Progenitor cell of endocrine pancreas (in vitro differentiated cells): Measurements from ENCODE around the gene CRYBA1. TPM values are rescaled to one million over a fixed set of nuclear protein-coding genes. Genes with fewer than 3 reads are reported as not detected.

Experiments used
- DNase-seq: peaks from one replicate; pipeline ENCODE4 v3.0.0; 2021; ENCODE audit warnings: low spot score; ENCODE audit not compliant: unreplicated experiment
- H3K27ac Mint-ChIP-seq: 2 replicates; pipeline ENCODE4 v1.8.0; 2021; ENCODE audit warnings: mild to moderate bottlenecking, moderate library complexity, mixed read lengths
- H3K27me3 Mint-ChIP-seq: 2 replicates; pipeline ENCODE4 v1.8.0; 2021; ENCODE audit warnings: mixed read lengths
- H3K36me3 Mint-ChIP-seq: 2 replicates; pipeline ENCODE4 v1.8.0; 2022; ENCODE audit warnings: mixed read lengths; ENCODE audit not compliant: insufficient read depth
- H3K4me1 Mint-ChIP-seq: 2 replicates; pipeline ENCODE4 v1.8.0; 2021; ENCODE audit warnings: low read depth, mixed read lengths
- H3K4me3 Mint-ChIP-seq: 2 replicates; pipeline ENCODE4 v1.8.0; 2021; ENCODE audit warnings: low read depth, mild to moderate bottlenecking, moderate library complexity, mixed read lengths
- H3K9me3 Mint-ChIP-seq: 2 replicates; pipeline ENCODE4 v1.8.0; 2021; ENCODE audit warnings: low read depth, mixed read lengths
- total RNA-seq: library from RNA; stranded (reverse); gene quantifications from 2 replicates; pipeline ENCODE4 v1.2.1, GENCODE V29; 2021
- TF ChIP-seq, protein P1 (sequence below): fragments of 200-600 bp; sonication (generic); IDR thresholded peaks from one replicate; pipeline ENCODE4 v1.5.0; 2021; ENCODE audit warnings: antibody characterized with exemption, mild to moderate bottlenecking; ENCODE audit not compliant: unreplicated experiment

Gene CRYBA1
- total RNA-seq, 1 donor from 2014 or later, result not detected

DNA sequence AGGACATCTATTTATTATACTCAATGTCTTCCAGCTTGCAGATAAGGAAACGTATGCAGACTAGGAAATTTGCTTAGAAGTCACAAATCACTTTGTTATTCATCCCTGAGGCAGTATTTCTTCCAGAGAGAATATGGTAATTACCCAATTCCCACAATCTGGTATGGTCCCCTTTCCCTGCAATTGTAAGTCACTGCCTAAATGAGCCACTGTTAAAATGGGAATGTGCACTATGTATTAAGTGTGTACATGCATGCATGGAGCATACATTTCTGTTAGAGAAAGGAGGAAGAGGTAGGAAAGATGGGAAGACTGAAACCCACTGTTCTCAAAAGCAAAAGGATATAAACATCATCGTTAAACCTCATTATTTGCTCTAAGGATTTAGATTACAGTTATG lies 37.3 kb downstream of the CRYBA1 start:
- Mint-ChIP-seq H3K27ac (no peak overlapping the region), H3K27me3 (no peaks in the 10 kb centered on the region), H3K36me3 (peaks cover 42% of the 10 kb centered on the region), H3K4me3 (no peak overlapping the region), H3K4me1 (peaks cover 6% of the 10 kb centered on the region), H3K9me3 (no peaks in the 10 kb centered on the region)
- TF ChIP-seq, protein P1, sequence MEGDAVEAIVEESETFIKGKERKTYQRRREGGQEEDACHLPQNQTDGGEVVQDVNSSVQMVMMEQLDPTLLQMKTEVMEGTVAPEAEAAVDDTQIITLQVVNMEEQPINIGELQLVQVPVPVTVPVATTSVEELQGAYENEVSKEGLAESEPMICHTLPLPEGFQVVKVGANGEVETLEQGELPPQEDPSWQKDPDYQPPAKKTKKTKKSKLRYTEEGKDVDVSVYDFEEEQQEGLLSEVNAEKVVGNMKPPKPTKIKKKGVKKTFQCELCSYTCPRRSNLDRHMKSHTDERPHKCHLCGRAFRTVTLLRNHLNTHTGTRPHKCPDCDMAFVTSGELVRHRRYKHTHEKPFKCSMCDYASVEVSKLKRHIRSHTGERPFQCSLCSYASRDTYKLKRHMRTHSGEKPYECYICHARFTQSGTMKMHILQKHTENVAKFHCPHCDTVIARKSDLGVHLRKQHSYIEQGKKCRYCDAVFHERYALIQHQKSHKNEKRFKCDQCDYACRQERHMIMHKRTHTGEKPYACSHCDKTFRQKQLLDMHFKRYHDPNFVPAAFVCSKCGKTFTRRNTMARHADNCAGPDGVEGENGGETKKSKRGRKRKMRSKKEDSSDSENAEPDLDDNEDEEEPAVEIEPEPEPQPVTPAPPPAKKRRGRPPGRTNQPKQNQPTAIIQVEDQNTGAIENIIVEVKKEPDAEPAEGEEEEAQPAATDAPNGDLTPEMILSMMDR, result no peak
- no peak for DNase-seq

DNA sequence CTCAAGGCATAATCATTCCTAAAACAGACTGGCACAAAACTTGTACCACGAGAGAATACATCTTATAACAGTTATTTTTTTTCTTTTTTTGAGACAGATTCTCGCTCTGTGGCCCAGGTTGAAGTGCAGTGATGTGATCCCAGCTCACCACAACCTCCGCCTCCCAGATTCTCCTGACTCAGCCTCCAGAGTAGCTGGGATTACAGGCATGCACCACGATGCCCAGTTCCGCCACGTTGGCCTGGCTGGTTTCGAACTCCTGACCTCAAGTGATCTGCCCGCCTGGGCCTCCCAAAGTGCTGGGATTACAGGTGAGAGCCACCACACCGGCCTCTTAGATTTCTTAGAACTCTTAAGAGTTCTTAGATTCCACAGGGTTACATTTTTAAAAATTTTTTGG lies 43.2 kb downstream of the CRYBA1 start:
- H3K27me3 Mint-ChIP-seq, result no peaks in the 10 kb centered on the region
- DNase-seq, result no peak
- H3K4me1 Mint-ChIP-seq, result peaks cover 26% of the 10 kb centered on the region
- no peaks in the 10 kb centered on the region for H3K9me3 Mint-ChIP-seq
- H3K27ac Mint-ChIP-seq, result peak overlapping the region; percentile 67
- H3K4me3 Mint-ChIP-seq, result peak overlapping the region; percentile 19
- H3K36me3 Mint-ChIP-seq, result peaks cover 17% of the 10 kb centered on the region
- TF ChIP-seq, protein P1, result no peak

DNA sequence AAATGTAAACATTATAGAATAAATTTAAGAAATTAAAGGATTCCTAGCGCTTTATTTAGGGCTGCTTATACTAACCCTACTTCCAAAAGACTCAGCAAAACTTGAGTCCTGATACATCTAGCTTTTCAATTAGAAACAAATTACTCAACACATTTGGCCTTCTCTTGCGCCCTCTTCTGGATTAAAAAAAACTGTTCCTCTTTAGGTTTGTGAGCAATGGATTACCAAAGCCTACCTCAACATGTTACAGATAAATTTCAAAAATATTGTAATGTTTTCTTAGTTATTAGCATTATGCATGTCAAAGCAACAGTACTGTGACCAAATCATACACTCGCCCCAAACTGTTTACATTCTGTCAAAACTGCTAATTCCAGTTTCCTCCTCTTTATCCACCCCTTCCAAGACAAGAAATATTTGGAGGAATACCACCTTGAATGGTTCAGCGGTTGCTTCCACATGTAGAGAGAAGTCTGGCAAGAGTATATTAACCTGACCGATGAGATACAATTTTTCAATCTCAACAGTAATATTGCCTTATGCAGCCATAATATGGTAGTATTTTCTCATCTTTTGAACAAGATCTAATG lies 44.6 kb downstream of the CRYBA1 start:
- no peaks in the 10 kb centered on the region for H3K9me3 Mint-ChIP-seq
- H3K4me1 Mint-ChIP-seq, result peaks cover 29% of the 10 kb centered on the region
- TF ChIP-seq, protein P1, result peak; percentile 72
- peak overlapping the region; percentile 78 for H3K27ac Mint-ChIP-seq
- H3K4me3 Mint-ChIP-seq, result peak overlapping the region; percentile 88
- no peak for DNase-seq
- H3K36me3 Mint-ChIP-seq, result peaks cover 14% of the 10 kb centered on the region
- no peaks in the 10 kb centered on the region for H3K27me3 Mint-ChIP-seq

DNA sequence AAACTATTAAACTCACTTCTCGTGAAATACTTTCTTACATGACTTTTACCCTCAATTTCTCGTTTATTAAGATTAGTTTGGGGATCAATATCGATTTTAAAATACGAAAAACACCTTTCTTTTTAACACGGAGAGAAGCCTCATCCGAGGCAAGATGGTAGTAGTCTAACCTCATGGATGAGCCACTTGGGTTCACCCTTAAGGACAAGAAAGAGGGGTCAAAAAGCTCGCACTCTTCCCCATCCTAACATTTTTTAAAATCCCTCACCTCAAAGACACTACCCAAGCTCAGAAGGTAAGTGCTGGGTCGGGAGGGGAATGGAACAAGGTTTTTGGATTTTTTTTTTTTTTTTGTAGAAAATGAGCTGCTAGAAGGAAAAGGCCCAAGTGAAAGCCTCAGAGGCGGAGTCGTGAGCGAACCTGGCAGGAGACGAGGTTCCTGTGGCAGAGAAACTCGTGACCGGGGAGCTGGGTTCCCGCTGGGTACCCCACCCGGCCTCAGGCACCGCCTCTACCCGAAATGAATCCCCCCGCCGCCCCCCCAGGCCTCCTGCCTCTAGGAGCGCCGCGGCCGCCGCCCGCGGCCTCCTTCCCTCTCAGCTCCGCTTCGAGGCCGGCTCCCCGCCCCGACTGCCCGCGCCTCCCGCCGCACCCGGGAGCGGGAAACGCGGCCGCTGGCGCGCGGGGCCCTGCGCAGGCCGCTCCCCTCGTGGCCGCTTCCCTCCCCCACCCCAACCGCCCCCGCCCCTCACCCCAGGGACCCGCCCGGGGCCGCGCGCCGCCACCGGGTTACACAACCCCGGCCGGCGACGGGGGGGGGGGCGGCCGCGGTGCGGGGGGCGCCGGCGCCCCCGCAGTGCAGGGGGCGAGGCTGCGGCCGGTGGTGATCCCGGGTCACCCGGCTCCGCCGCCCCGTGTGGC lies 45.7 kb downstream of the CRYBA1 start:
- Mint-ChIP-seq H3K9me3 (no peaks in the 10 kb centered on the region), H3K36me3 (peaks cover 12% of the 10 kb centered on the region), H3K4me1 (peaks cover 29% of the 10 kb centered on the region), H3K27ac (peak overlapping the region; percentile 100), H3K4me3 (peak overlapping the region; percentile 100), H3K27me3 (no peaks in the 10 kb centered on the region)
- TF ChIP-seq, protein P1, result no peak
- DNase-seq, result peak; percentile 31

DNA sequence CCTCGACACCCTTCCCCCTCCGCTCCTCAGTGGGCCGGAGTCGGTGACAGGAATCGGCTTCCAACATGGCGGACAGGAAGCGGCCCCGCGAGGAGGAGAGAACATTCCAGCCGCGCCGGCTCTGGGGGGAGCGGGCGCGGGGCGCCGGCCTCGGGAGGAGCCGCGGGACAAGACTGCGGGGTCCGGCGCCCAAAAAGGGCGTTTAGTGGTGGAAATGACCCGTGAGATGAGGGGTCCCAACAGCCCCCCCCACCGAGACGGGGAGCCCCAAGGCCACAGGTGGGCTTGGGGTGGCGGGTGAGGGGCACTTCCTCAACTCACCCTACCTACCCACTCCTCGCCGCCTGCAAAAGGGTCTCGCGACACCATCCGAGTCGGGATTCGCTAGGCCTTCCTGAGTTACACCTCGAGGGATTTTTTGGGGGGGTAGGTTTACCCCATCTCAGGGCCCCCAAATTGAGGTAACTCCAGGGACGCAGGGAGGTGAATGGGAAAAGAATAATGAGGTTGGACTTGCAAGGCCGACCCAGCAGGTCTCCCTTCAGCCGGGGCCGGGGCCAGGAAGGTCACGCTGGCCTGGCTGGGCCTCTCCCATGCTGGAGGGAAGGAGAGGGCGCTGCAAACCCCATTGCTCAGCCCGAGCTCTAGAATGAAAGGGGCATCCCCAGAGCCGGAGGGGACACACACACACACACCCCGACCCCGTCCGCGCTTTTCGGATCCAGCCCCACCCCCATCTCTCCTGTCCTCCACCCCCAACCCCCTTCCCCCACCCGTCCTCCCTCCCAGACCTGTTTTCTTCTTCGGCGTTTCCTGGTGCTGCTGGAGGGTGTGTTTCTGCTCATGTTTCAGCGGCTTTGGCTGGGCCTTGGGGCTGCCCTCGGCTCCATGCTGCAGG lies 46.6 kb downstream of the CRYBA1 start:
- no peaks in the 10 kb centered on the region for H3K27me3 Mint-ChIP-seq
- peak; percentile 57 for DNase-seq
- H3K36me3 Mint-ChIP-seq, result peaks cover 8% of the 10 kb centered on the region
- H3K9me3 Mint-ChIP-seq, result no peaks in the 10 kb centered on the region
- TF ChIP-seq, protein P1, result no peak
- H3K27ac Mint-ChIP-seq, result peak overlapping the region; percentile 100
- peaks cover 29% of the 10 kb centered on the region for H3K4me1 Mint-ChIP-seq
- H3K4me3 Mint-ChIP-seq, result peak overlapping the region; percentile 100
